Activated naive CD4-positive, alpha-beta T cell treated with anti-CD3 and anti-CD28 coated beads, Interleukin-2, amount 10 ng/mL, durations not matched to agents 5 hours and 36 hours (primary cell): Measurements from ENCODE around the gene ITGB5. TPM values are rescaled to one million over a fixed set of nuclear protein-coding genes. Genes with fewer than 3 reads are reported as not detected.

Source experiments
- microRNA-seq: library from miRNA; unstranded; fragments of <30 nt; microRNA quantifications from one replicate; pipeline ENCODE4 v1.2.0, GENCODE V29; 2022; ENCODE audit warnings: borderline microRNAs expressed, borderline replicate concordance
- total RNA-seq, 2 experiments: library from RNA; stranded (reverse); gene quantifications; one replicate each; pipeline ENCODE4 v1.2.3, GENCODE V29; 2021

Gene ITGB5, protein sequence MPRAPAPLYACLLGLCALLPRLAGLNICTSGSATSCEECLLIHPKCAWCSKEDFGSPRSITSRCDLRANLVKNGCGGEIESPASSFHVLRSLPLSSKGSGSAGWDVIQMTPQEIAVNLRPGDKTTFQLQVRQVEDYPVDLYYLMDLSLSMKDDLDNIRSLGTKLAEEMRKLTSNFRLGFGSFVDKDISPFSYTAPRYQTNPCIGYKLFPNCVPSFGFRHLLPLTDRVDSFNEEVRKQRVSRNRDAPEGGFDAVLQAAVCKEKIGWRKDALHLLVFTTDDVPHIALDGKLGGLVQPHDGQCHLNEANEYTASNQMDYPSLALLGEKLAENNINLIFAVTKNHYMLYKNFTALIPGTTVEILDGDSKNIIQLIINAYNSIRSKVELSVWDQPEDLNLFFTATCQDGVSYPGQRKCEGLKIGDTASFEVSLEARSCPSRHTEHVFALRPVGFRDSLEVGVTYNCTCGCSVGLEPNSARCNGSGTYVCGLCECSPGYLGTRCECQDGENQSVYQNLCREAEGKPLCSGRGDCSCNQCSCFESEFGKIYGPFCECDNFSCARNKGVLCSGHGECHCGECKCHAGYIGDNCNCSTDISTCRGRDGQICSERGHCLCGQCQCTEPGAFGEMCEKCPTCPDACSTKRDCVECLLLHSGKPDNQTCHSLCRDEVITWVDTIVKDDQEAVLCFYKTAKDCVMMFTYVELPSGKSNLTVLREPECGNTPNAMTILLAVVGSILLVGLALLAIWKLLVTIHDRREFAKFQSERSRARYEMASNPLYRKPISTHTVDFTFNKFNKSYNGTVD
- not detected for total RNA-seq

DNA sequence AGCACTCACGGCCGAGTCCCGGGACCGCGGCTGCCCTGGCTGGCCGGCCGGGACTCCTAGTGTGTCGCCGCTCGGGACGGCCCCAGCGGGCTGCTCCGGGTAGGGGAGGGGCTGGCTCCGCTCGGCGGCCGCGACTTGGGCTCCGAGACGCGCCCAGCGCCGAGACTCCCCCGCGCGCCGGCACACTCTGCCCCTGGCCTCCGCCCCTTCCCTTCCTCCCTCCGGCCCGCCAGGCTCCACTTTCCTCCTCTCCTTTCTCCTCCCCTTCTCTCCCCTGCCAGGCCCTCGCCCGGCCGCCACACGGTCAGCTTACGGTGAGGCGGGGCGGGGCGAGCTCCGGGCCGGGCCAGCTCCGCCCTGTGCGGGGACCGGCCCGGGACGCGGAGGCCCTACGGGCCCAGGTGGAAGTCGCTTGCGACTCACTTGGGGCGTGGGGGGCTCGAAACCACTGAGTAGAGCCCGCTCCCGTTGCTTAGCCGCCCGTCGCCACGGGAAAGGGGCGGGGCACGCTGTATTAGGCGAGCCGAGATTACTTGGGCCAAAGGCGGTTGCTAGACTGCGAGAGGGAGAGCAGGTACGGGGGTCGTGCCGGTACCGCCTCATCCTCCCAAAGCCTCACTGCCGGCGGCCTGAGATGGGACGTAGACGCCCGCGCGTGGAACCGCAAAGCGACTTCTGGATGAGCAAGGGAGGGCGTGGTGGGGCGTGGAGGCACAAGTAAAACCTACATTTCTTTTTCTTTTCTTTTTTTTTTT is at the start of gene ITGB5:
ITGB5 (minus strand) TSS at position 189 of the 755 bp plus-strand sequence. CDS start 365 bp downstream, outside the sequence.

DNA sequence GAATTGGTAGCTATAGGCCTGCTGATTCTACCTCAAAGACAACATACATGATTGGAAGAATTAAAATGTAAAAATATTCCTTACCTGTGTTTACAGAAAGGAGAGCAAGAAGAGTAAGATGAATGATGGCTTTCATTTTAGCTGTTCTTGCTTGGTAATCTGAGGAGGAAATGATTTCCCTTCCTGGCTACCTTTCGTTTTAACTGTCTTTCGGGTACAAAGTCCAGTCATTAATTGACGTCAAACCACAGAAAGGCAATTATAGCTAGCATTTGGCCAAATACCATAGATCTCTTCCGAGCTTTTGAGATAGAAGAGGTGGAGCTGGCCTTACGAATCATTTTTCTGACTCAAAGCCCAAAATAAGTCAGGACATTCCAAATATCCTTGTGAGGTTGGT is 47.4 kb upstream of the ITGB5 start, which contains the start of gene MUC13:
MUC13 (minus strand) TSS at position 175 of the 400 bp plus-strand sequence; CDS start at position 136, 39 bp downstream.

DNA sequence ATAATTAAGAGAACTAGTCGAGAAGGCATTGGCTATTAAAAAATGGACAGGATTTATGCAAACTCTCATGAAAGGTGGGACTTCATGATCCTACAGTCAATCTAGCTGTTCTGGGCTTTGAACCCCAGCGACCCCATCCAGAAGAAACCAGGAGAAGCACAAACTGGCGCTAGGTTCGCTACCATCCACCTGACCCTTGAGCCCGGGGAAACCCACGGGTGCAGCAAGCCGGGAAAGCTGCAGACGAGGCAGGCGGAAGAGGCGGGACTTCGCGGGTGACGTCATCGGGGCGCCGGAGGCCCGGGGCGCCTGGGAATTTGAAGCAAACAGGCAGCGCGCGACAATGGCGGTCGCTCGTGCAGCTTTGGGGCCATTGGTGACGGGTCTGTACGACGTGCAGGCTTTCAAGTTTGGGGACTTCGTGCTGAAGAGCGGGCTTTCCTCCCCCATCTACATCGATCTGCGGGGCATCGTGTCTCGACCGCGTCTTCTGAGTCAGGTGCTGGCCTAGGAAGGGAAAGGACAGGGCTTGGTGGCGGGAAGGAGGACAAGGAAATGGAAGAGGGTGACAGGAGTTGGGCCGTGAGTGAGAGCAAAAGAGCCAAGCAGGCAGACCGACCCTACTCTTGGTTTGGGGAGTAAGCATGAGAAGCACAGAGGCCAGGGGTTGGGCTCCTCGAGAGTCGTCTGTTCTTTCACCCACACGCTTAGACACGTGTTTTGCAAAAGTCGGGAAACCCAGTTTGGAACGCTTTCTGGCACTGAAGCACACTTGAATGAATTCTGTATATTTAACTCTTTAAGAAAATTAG is 156.8 kb downstream of the ITGB5 start, which contains the start of gene UMPS:
UMPS (plus strand) TSS at position 324 of the 812 bp plus-strand sequence; CDS start at position 344, 20 bp downstream.

Small RNAs within 50 kb of the gene (microRNA-seq; reads per million reads assigned to microRNA genes)
- 1.7 reads per million for gene MIR544B

Other genes with a start within 250 kb of the ITGB5 start
- 10 to 100 TPM; 27.3 to 34.6 TPM for gene UMPS, start 156.9 kb downstream of the ITGB5 start, total RNA-seq
- not detected for gene MUC13, start 47.4 kb upstream of the ITGB5 start, total RNA-seq
- gene HEG1, start 168.6 kb upstream of the ITGB5 start, total RNA-seq, result 10 to 100 TPM; 44.6 to 48.1 TPM